ENCODE data around the gene ALPL. TPM values are rescaled to one million over a fixed set of nuclear protein-coding genes. Genes with fewer than 3 reads are reported as not detected.

Gene ALPL
- total RNA-seq, 1 experiment from 2014 or later: 410 TPM

DNA sequence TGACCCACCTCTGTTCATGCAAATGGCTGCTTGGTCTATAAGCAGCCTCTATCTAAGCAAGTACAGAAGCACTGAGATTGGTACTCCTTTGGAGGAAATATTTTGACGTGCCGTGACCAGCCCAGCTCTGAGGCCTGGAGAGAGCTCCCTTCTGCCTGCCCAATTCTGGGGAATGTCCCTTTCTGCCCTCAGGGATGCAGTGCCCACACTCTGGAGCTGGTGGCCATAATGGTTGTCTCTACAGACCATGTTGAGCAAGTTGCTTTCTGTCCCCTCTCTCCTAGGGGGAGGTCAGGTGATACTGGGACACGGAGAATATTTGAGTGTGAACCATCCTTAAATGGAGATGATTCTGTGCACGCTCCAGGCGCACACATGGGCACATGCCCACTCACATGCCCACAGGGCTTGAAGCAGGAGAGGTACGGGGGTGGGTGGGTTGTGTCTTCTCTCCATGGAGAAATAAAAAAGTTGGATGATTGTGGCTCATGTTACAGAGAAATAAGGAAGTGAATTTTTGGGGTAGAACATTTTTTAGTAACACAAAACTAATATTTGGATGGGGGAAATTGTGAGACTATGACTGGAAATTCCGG is 13.9 kb upstream of the ALPL start:
- H3K27ac ChIP-seq: no peak overlapping the region
- DNase-seq (ENCODE audit: low read depth in 1 of 2, low spot score in 2 of 2): no peak
- H3K4me1 ChIP-seq (replicated peaks): peaks cover 36% of the 10 kb centered on the region
- H3K27me3 ChIP-seq (replicated peaks): no peaks in the 10 kb centered on the region
- no peaks in the 10 kb centered on the region for H3K36me3 ChIP-seq
- H3K4me3 ChIP-seq: no peak overlapping the region
- 0 out of 2 replicates have a peak, but pooled peaks cover 2% of the 10 kb centered on the region for H3K9me3 ChIP-seq (replicated peaks)

DNA sequence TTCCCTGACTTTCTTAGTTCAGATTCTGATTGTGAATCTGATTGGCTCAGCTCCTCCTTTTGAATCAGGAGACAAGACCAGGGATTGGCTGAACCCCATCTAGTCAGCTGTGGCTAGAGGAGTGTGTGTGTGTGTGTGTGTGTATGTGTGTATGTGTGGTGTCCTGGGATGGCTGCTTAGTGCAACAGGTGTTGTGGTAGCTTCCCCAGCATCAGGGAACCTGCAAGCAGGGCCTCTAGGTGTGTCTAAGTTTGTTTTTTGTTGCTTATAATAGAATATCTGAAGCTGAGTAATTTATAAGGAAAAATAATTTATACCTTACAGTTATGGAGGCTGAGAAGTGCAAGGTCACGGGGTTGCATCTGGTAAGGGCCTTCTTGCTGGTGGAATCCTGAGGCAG is 13.2 kb upstream of the ALPL start:
- Histone ChIP-seq H3K27ac (no peak overlapping the region), H3K9me3 (replicated peaks) (0 out of 2 replicates have a peak, but pooled peaks cover 2% of the 10 kb centered on the region), H3K4me1 (replicated peaks) (peaks cover 29% of the 10 kb centered on the region), H3K36me3 (no peaks in the 10 kb centered on the region), H3K4me3 (no peak overlapping the region), H3K27me3 (replicated peaks) (no peaks in the 10 kb centered on the region)
- DNase-seq (ENCODE audit: low read depth in 1 of 2, low spot score in 2 of 2): no peak

DNA sequence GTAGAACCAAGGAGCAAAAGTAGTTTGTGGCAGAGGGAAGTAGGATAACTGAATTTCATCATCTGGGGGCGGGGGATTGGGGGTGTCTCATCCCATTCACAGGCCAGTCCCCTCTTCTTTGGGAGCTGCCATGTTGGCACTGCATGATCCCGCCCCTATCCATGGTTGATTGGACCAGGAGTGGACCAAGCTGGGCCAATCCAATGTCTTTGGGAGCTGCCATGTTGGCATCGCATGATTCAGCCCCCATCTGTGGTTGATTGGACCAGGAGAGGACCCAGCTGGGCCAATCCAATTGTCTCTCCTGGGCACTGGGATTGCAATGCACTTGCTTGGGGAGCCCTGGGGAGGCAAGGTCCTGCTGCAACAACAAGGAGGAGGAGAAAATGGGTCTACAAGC is 12.3 kb upstream of the ALPL start:
- peaks cover 21% of the 10 kb centered on the region for H3K4me1 ChIP-seq (replicated peaks)
- H3K27me3 ChIP-seq (replicated peaks): no peaks in the 10 kb centered on the region
- no peak for DNase-seq (ENCODE audit: low read depth in 1 of 2, low spot score in 2 of 2)
- 0 out of 2 replicates have a peak, but pooled peaks cover 2% of the 10 kb centered on the region for H3K9me3 ChIP-seq (replicated peaks)
- no peaks in the 10 kb centered on the region for H3K36me3 ChIP-seq
- no peak overlapping the region for H3K27ac ChIP-seq
- H3K4me3 ChIP-seq: no peak overlapping the region

DNA sequence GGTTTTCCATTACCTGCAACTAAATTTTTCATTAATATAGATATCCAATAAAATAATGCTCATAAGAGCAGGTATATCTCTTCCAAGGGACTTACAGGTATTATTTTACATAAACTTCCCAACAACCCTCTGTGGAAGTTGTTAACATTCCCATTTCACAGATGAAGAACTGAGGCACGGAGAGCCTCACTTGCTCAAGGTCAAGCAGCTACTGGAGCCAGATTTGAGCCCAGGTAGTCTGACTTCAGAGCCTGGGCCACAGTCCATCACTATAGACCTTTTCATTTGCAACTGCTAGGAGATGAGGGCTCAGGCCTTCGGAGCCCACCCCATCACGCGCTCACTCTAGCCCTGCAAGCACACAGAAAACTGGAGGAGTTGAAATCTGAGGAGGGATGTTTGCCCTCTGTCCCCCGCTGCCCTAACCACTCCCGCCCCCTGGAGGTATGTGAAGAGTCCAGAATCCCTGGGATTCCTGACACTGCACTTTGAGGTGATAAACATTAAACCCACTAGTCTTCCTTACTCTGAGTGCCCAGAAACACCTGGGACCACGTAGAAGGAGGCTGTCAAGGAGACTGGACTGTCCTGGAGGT is 11.7 kb upstream of the ALPL start:
- peaks cover 14% of the 10 kb centered on the region for H3K4me1 ChIP-seq (replicated peaks)
- no peak overlapping the region for H3K27ac ChIP-seq
- DNase-seq (ENCODE audit: low read depth in 1 of 2, low spot score in 2 of 2): no peak

DNA sequence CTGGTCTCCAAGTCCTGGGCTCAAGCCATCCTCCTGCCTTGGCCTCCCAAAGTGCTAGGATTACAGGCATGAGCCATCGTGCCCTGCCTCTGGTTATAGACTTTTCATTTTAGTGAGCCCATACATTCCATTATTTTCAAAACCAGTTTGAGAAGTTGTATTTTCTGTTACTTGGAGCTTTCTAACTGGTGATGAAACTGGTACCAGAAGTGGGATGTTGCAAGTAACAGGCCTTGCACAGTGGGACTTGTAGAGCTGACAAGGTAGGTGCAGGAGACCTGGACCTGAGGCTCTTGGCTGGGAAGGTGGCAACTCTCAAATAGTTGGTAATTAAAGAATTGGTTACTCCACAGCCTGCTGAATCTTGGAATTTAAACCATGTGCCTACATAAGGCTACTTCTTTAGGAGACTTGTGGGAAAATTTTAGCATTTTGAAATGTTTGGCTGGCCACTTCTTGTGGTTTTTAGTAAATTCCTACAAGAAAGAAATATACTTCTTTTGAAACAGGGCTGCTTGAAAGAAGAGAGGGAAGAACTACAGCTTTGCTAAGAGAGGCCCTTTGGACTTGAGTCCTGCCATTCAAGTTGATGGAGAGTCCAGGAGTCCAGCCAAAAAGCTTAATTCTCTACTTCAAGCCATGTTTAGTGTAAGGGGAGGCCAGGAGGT is 9.8 kb upstream of the ALPL start:
- H3K27me3 ChIP-seq (replicated peaks): no peaks in the 10 kb centered on the region
- 0 out of 2 replicates have a peak, but pooled peaks cover 2% of the 10 kb centered on the region for H3K9me3 ChIP-seq (replicated peaks)
- no peak for DNase-seq (ENCODE audit: low read depth in 1 of 2, low spot score in 2 of 2)
- no peaks in the 10 kb centered on the region for H3K4me1 ChIP-seq (replicated peaks)
- no peaks in the 10 kb centered on the region for H3K36me3 ChIP-seq
- no peak overlapping the region for H3K4me3 ChIP-seq
- no peak overlapping the region for H3K27ac ChIP-seq

More for the DNA sequence above, 11.7 kb upstream of the ALPL start:
- Histone ChIP-seq H3K4me3 (no peak overlapping the region), H3K27me3 (replicated peaks) (no peaks in the 10 kb centered on the region), H3K9me3 (replicated peaks) (0 out of 2 replicates have a peak, but pooled peaks cover 2% of the 10 kb centered on the region), H3K36me3 (no peaks in the 10 kb centered on the region)

DNA sequence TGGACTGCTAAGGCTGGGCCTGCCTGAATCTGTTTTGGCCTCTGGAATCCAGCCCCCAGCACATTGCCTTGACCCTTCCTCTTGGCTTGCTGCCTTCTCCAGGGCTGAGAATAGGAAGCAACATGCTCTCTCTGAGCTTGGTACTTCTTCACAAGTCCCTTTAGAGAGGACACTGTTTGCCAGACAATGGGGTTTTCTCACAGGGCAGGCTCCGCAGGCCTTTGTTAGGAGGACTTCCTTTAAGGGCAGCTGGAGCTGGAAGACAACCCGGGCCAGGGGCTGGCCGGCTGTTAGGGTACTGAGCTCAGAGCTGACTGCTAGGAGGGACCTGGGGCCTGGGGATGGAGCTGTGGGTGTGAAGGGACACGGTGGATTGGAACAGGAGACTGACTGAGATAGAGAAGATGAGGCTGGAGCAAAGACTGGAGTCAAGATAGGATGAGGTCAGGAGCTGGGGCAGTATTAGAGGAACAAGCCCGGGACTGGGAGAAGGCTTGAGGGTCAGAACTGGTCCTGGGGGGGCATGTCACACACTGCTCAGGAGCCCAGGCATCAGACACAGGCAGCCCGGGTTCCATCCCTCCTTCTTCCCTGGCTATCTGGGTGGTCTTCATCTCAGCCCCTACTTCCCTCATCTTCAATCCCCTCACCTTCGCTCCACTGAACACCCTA is 5.4 kb upstream of the ALPL start:
- no peaks in the 10 kb centered on the region for H3K36me3 ChIP-seq
- peaks cover 14% of the 10 kb centered on the region for H3K4me1 ChIP-seq (replicated peaks)
- H3K9me3 ChIP-seq (replicated peaks): 0 out of 2 replicates have a peak, but pooled peaks cover 2% of the 10 kb centered on the region
- H3K27ac ChIP-seq: no peak overlapping the region
- H3K4me3 ChIP-seq: no peak overlapping the region
- DNase-seq (ENCODE audit: low read depth in 1 of 2, low spot score in 2 of 2): no peak
- H3K27me3 ChIP-seq (replicated peaks): no peaks in the 10 kb centered on the region

DNA sequence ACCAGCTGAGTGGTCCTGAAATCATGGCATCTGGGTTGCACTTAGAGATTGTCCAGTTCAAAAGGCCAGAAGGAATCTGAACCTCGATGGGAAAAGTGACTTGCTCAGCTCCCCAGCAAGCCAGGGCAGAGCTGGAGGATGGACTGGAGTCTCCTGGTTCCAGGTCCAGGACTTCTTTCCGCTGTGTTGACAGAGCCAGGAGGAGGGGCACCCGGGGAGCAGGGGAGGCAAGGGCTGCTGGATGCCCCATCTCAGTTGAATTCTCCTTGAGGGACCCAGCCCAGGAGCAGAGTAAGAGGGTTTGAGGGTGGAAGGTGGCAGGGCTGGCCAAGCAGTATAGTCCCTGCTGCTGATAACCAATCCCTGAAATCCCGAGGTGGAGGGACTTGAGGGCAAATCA is 2.4 kb upstream of the ALPL start:
- H3K27me3 ChIP-seq (replicated peaks): no peaks in the 10 kb centered on the region
- no peaks in the 10 kb centered on the region for H3K9me3 ChIP-seq (replicated peaks)
- peaks cover 24% of the 10 kb centered on the region for H3K36me3 ChIP-seq
- H3K27ac ChIP-seq: no peak overlapping the region
- DNase-seq (ENCODE audit: low read depth in 1 of 2, low spot score in 2 of 2): no peak
- H3K4me3 ChIP-seq: no peak overlapping the region
- H3K4me1 ChIP-seq (replicated peaks): peaks cover 42% of the 10 kb centered on the region

DNA sequence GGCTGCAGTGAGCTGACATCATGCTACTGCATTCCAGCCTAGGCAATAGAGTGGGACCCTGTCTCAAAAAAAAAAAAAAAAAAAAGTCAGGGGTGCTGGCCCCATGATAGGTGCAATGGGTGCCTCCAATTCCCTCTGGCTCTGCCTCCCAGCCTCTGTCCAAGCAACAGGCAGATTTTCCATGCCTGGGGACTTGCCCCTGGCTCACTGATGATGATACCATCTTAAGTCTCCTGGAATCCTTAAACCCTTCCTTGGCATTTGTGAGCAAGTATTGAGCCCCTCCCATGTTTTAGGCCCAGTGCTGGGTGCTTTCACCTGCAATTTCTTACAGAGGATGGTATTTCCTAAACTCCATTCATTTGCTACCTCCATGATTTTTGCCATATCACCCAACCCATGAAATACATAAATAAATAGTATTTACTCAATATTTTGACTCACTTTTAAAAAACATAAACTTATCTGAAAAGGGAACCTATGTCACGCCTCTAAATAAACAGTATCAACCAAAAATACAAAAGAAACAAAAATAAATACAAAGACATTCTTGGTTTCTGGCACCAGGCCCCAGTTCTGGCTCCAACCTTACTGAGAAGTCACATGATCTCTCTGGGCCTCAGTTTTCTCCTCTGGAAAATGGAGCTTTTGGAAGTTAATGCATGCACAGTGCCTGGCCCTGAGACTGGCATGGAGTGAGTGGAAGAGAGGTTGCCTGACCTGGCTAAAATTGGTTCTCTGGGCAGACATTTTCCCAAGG is 1.5 kb upstream of the ALPL start:
- peak in 1 of 2 experiments; percentile 58 for DNase-seq (ENCODE audit: low read depth in 1 of 2, low spot score in 2 of 2)
- Histone ChIP-seq H3K9me3 (replicated peaks) (no peaks in the 10 kb centered on the region), H3K4me3 (no peak overlapping the region), H3K27ac (no peak overlapping the region), H3K4me1 (replicated peaks) (peaks cover 51% of the 10 kb centered on the region), H3K36me3 (peaks cover 31% of the 10 kb centered on the region), H3K27me3 (replicated peaks) (no peaks in the 10 kb centered on the region)

DNA sequence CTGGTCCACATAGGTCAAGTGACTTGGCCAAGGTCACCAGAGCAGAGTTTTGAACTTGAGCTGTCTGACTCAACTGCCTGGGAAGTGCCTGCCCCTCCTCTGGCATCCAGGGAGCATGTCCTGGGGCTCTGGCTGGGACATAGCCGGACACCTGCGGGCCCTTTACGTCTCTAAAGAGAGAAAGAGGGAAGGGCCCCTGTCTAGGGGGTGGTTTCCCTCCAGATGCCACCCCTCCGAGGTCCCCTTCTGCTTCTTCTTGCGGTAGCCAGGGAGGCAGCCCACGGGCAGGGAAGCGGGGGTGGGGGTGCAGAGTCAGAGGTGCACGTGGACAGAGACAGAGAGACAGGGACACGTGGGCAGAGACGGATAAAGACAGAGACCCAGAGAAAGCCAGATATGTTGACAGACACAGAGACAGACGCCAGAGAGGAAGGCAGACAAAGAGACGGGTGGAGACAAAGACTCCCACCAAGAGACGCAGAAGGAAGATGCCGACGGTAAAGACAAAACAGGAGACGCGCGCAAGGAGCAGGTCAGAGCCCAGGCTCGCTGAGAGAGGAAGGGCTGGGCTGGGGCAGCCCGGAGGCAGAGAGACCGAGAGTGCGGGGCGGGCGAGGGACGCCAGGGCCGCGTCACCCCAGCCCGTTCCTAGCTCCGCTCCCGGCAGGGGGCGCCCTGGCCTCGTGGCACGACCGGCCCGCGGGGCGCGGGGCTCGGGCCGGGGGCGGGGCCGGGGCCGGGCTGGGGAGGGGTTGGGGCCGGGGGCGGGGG is 458 bp upstream of the ALPL start:
- Histone ChIP-seq H3K4me1 (replicated peaks) (peaks cover 52% of the 10 kb centered on the region), H3K27ac (peak overlapping the region; percentile 51), H3K9me3 (replicated peaks) (no peaks in the 10 kb centered on the region), H3K27me3 (replicated peaks) (no peaks in the 10 kb centered on the region), H3K36me3 (peaks cover 38% of the 10 kb centered on the region), H3K4me3 (peak overlapping the region; percentile 70)
- peak; percentile 75 to 88 for DNase-seq (ENCODE audit: low read depth in 1 of 2, low spot score in 2 of 2)

DNA sequence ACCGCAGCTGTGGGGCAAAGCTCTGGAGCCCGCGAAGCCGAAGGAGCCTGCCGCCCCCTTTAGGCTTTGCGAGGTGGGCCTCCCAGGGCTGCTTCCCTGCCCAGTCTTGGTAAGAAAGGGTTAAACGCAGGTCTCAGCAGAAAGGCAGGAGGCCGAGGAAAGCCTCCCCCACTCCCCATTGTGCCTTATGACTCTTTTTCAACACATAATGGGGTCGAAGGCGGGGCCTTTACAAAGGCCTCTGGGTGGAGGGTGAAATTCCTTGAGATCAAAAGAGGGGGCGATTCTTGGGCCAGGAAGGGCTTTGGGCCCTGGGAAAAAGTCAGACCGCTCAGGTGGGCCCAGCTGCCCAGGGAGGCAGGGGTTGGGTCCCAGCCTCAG is 880 bp downstream of the ALPL start:
- Histone ChIP-seq H3K4me1 (replicated peaks) (peaks cover 52% of the 10 kb centered on the region), H3K27ac (peak overlapping the region; percentile 88), H3K27me3 (replicated peaks) (no peaks in the 10 kb centered on the region)

DNA sequence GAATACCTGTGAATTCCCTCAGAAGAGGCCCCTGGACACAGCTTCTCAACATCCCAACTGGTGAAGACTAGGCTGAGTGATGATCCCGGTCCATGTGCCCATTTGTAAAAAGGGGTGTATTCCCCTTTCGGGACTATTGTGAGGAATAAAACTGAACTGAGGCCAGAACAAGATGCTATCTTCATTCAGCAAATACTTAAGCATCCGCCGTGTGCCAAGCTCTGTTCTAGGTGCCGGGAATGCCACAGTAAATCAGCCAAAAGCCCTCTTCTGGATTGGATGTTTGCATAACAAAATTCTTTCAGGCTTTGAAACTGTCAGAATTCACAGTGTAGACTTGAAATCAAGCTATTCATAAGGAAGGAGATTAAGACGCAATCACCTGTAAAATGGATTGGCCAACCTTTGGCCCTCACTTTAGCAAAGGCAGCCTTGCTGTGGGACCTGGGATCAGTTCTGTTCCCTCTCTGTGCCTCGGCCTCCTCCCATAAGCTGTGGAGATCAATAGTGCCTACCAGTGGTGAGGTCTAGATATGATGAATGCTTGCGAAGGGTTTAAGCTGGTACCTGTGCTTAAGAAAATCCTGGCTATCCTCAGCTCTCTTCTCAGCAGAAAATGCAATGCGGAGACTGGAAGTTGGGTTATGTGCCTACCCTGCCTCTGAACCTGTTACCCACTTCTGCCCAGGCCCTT is 1.8 kb downstream of the ALPL start:
- DNase-seq (ENCODE audit: low read depth in 1 of 2, low spot score in 2 of 2): peak in 1 of 2 experiments; percentile 22
- Histone ChIP-seq H3K4me3 (peak overlapping the region; percentile 70), H3K27me3 (replicated peaks) (no peaks in the 10 kb centered on the region), H3K9me3 (replicated peaks) (no peaks in the 10 kb centered on the region), H3K36me3 (peaks cover 57% of the 10 kb centered on the region), H3K4me1 (replicated peaks) (peaks cover 52% of the 10 kb centered on the region), H3K27ac (peak overlapping the region; percentile 88)

More for the DNA sequence above, 880 bp downstream of the ALPL start:
- Histone ChIP-seq H3K4me3 (peak overlapping the region; percentile 70), H3K9me3 (replicated peaks) (no peaks in the 10 kb centered on the region), H3K36me3 (peaks cover 48% of the 10 kb centered on the region)
- DNase-seq (ENCODE audit: low read depth in 1 of 2, low spot score in 2 of 2): peak; percentile 70 to 73
